GM19324 (cell line): ENCODE results near the gene C3AR1.

ENCODE experiments used
- ATAC-seq: cut with Tn5 transposase; IDR thresholded peaks from one replicate; pipeline ENCODE4 v1.9.1; 2021; ENCODE audit warnings: mild to moderate bottlenecking, moderate library complexity; ENCODE audit not compliant: unreplicated experiment, low FRiP score

Gene C3AR1

GRCh38 chr12:8058506-8058905, 7.7 kb downstream of the C3AR1 start:
- no peak for ATAC-seq

GRCh38 chr12:8057839-8058238, 8.3 kb downstream of the C3AR1 start:
- ATAC-seq, result no peak

- ATAC-seq, result no peak
Measured at GRCh38 chr12:8057306-8057705, 8.9 kb downstream of the C3AR1 start.

GRCh38 chr12:8054816-8055215, 11.3 kb downstream of the C3AR1 start:
- no peak for ATAC-seq

GRCh38 chr12:8052679-8053078, 13.5 kb downstream of the C3AR1 start:
- ATAC-seq, result no peak

GRCh38 chr12:8050600-8051250, 15.4 kb downstream of the C3AR1 start:
- ATAC-seq, result no peak

- ATAC-seq, result no peak
Measured at GRCh38 chr12:8048906-8049305, 17.3 kb downstream of the C3AR1 start.

- no peak for ATAC-seq
Measured at GRCh38 chr12:8047842-8048241, 18.3 kb downstream of the C3AR1 start.

- no peak for ATAC-seq
Measured at GRCh38 chr12:8045952-8046944, 19.9 kb downstream of the C3AR1 start.

GRCh38 chr12:8040791-8041190, 25.4 kb downstream of the C3AR1 start:
- ATAC-seq, result no peak

- ATAC-seq, result no peak
Measured at GRCh38 chr12:8038659-8039114, 27.5 kb downstream of the C3AR1 start.

- no peak for ATAC-seq
Measured at GRCh38 chr12:8037947-8038346, 28.2 kb downstream of the C3AR1 start.

- ATAC-seq, result no peak
Measured at GRCh38 chr12:8037046-8037663, 29.0 kb downstream of the C3AR1 start.

- no peak for ATAC-seq
Measured at GRCh38 chr12:8036346-8036745, 29.8 kb downstream of the C3AR1 start.

GRCh38 chr12:8035440-8036010, 30.6 kb downstream of the C3AR1 start:
- no peak for ATAC-seq

- no peak for ATAC-seq
Measured at GRCh38 chr12:8034802-8035201, 31.4 kb downstream of the C3AR1 start.

- peak; percentile 17 for ATAC-seq
Measured at GRCh38 chr12:8033153-8034044, 32.8 kb downstream of the C3AR1 start.

GRCh38 chr12:8032242-8033152, 33.7 kb downstream of the C3AR1 start, which contains the start of gene FOXJ2:
FOXJ2 (plus strand) TSS chr12:8032716; CDS start chr12:8039833, 7,117 bp downstream.
- peak; percentile 74 for ATAC-seq

- ATAC-seq, result no peak
Measured at GRCh38 chr12:8031872-8032241, 34.3 kb downstream of the C3AR1 start.
